Measurements from ENCODE around the gene RIF1.

The RIF1 gene

DNA sequence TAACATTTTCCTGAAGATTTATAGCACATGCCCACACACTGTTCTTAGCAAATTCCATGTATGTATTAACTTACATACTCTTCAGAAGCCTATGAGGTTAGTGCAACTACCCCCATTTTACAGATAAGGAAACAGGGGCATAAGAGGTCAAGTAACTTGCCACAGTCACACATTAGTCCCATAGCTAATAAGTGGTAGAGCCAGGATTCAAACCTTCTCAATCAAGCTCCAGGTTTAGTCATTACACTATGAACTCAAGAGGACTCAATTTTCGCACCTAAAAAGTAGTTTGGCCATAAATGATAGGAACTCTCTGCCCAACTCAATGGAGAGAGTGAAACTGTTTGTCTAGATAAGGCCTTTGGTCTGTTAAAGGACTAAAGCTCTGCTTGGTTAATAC is 9.7 kb upstream of the RIF1 start (continued):
- TF ChIP-seq ARNTL (CRISPR knock-in tag; IDR thresholded peaks at IDR 0.05; ENCODE audit: borderline replicate concordance, low read depth) (no peak), OSR1 (CRISPR knock-in tag; IDR thresholded peaks at IDR 0.05) (no peak), BACH2 (CRISPR knock-in tag; IDR thresholded peaks at IDR 0.05; ENCODE audit: borderline replicate concordance) (no peak), TOX (CRISPR knock-in tag; IDR thresholded peaks at IDR 0.05; ENCODE audit: borderline replicate concordance) (no peak)

GRCh38 chr2:151401149-151401548 is 8.6 kb upstream of the RIF1 start:
- no peak for ATAC-seq
- TF ChIP-seq CSRNP3 (CRISPR knock-in tag; IDR thresholded peaks at IDR 0.05) (no peak), ZFP3 (CRISPR knock-in tag; IDR thresholded peaks at IDR 0.05) (no peak), ZNF565 (CRISPR knock-in tag; conservative IDR thresholded peaks at IDR 0.05; ENCODE audit: low read depth) (no peak), TSHZ2 (CRISPR knock-in tag; IDR thresholded peaks at IDR 0.05) (no peak), ARNTL (CRISPR knock-in tag; IDR thresholded peaks at IDR 0.05; ENCODE audit: borderline replicate concordance, low read depth) (no peak), ZNF8 (CRISPR knock-in tag; IDR thresholded peaks at IDR 0.05) (no peak), BACH2 (CRISPR knock-in tag; IDR thresholded peaks at IDR 0.05; ENCODE audit: borderline replicate concordance) (no peak), ZNF70 (CRISPR knock-in tag; IDR thresholded peaks at IDR 0.05) (no peak)
- TF ChIP-seq, protein P1, sequence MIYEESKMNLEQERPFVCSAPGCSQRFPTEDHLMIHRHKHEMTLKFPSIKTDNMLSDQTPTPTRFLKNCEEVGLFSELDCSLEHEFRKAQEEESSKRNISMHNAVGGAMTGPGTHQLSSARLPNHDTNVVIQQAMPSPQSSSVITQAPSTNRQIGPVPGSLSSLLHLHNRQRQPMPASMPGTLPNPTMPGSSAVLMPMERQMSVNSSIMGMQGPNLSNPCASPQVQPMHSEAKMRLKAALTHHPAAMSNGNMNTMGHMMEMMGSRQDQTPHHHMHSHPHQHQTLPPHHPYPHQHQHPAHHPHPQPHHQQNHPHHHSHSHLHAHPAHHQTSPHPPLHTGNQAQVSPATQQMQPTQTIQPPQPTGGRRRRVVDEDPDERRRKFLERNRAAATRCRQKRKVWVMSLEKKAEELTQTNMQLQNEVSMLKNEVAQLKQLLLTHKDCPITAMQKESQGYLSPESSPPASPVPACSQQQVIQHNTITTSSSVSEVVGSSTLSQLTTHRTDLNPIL (CRISPR knock-in tag; IDR thresholded peaks at IDR 0.05; ENCODE audit: low read depth): no peak
- TF ChIP-seq, protein P2, sequence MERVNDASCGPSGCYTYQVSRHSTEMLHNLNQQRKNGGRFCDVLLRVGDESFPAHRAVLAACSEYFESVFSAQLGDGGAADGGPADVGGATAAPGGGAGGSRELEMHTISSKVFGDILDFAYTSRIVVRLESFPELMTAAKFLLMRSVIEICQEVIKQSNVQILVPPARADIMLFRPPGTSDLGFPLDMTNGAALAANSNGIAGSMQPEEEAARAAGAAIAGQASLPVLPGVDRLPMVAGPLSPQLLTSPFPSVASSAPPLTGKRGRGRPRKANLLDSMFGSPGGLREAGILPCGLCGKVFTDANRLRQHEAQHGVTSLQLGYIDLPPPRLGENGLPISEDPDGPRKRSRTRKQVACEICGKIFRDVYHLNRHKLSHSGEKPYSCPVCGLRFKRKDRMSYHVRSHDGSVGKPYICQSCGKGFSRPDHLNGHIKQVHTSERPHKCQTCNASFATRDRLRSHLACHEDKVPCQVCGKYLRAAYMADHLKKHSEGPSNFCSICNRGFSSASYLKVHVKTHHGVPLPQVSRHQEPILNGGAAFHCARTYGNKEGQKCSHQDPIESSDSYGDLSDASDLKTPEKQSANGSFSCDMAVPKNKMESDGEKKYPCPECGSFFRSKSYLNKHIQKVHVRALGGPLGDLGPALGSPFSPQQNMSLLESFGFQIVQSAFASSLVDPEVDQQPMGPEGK (CRISPR knock-in tag; IDR thresholded peaks at IDR 0.05; ENCODE audit: borderline replicate concordance): no peak

DNA sequence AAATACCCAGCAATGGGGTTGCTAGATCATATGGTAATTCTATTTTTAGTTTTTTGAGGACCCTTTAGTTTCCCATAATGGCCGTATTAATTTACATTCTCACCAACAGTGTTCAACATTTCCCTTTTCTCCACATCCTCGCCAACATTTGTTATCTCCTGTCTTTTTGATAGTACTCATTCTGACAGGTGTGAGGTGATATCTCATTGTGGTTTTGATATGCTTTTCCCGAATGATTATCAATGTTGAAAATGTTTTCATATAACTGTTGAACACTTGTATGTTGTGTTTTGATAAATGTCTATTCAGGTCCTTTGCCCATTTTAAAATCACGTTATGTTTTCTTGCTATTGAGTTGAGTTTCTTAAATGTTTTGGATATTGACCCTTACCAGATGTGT is 5.8 kb upstream of the RIF1 start:
- TF ChIP-seq GLIS3 (CRISPR knock-in tag; IDR thresholded peaks at IDR 0.05) (no peak), ESRRG (CRISPR knock-in tag; IDR thresholded peaks at IDR 0.05) (no peak), SNAI2 (CRISPR knock-in tag; IDR thresholded peaks at IDR 0.05) (no peak), ISL1 (CRISPR knock-in tag; IDR thresholded peaks at IDR 0.05) (no peak), TCF4 (CRISPR knock-in tag; IDR thresholded peaks at IDR 0.05; ENCODE audit: borderline replicate concordance) (no peak), ZC3H10 (CRISPR knock-in tag; IDR thresholded peaks at IDR 0.05) (no peak), ZNF70 (CRISPR knock-in tag; IDR thresholded peaks at IDR 0.05) (no peak), ZFP30 (CRISPR knock-in tag; IDR thresholded peaks at IDR 0.05) (no peak), ZNF565 (CRISPR knock-in tag; conservative IDR thresholded peaks at IDR 0.05; ENCODE audit: low read depth) (no peak), POU6F1 (CRISPR knock-in tag; IDR thresholded peaks at IDR 0.05; ENCODE audit: borderline replicate concordance, low read depth) (no peak), ZFP3 (CRISPR knock-in tag; IDR thresholded peaks at IDR 0.05) (no peak), TSHZ2 (CRISPR knock-in tag; IDR thresholded peaks at IDR 0.05) (no peak), PPARA (CRISPR knock-in tag; IDR thresholded peaks at IDR 0.05; ENCODE audit: borderline replicate concordance) (no peak), ZNF8 (CRISPR knock-in tag; IDR thresholded peaks at IDR 0.05) (no peak), CSDC2 (CRISPR knock-in tag; IDR thresholded peaks at IDR 0.05) (no peak), CSRNP3 (CRISPR knock-in tag; IDR thresholded peaks at IDR 0.05) (no peak)
- TF ChIP-seq, protein P2 (CRISPR knock-in tag; IDR thresholded peaks at IDR 0.05; ENCODE audit: borderline replicate concordance): no peak

More for the DNA sequence above, 5.8 kb upstream of the RIF1 start:
- ATAC-seq: no peak
